Measurements from ENCODE around the gene KRT83.

The KRT83 gene

DNA sequence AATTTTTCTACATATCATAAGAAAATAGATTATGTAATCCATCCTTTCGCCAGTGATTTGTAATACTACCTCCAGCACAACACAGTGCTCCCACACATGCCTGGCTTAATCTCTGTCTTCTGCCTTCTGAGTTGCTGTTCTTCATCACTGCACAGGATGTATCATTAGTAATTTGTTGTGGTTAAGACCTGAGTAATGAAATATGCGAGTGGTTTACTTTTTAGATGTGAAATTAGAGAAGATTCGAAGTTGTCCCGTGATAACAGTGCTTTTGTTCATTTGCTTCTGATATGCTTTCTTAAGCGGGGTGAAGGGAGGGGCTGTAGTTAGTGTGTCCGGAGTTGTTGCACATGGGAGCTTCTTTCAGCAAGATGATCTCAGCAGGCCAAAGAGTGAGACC is 28.0 kb upstream of the KRT83 start:
- Histone ChIP-seq H3K9ac (ENCODE audit: low read length) (no peak overlapping the region), H3K27ac (ENCODE audit: low read depth, low read length, poor library complexity, severe bottlenecking) (no peak overlapping the region), H3F3A (ENCODE audit: insufficient read depth, low read length) (no peaks in the 10 kb centered on the region), H3K9me3 (ENCODE audit: low read length) (no peaks in the 10 kb centered on the region), H3K4me2 (ENCODE audit: low read length) (no peak overlapping the region), H4K20me1 (ENCODE audit: insufficient read depth, low read length) (no peaks in the 10 kb centered on the region), H3K27me3 (ENCODE audit: insufficient read depth, low read length) (no peaks in the 10 kb centered on the region), H3K79me2 (ENCODE audit: insufficient read depth, low read length) (no peaks in the 10 kb centered on the region), H3K9me2 (ENCODE audit: low read depth, low read length) (no peaks in the 10 kb centered on the region), H3K4me1 (ENCODE audit: insufficient read depth, low read length, severe bottlenecking) (no peaks in the 10 kb centered on the region), H3K4me3 (ENCODE audit: low read depth, low read length, poor library complexity, severe bottlenecking) (no peak overlapping the region), H2AFZ (ENCODE audit: low read length) (no peak overlapping the region), H3K36me3 (ENCODE audit: insufficient read depth, low read length) (no peaks in the 10 kb centered on the region)
- TF ChIP-seq, protein P1, sequence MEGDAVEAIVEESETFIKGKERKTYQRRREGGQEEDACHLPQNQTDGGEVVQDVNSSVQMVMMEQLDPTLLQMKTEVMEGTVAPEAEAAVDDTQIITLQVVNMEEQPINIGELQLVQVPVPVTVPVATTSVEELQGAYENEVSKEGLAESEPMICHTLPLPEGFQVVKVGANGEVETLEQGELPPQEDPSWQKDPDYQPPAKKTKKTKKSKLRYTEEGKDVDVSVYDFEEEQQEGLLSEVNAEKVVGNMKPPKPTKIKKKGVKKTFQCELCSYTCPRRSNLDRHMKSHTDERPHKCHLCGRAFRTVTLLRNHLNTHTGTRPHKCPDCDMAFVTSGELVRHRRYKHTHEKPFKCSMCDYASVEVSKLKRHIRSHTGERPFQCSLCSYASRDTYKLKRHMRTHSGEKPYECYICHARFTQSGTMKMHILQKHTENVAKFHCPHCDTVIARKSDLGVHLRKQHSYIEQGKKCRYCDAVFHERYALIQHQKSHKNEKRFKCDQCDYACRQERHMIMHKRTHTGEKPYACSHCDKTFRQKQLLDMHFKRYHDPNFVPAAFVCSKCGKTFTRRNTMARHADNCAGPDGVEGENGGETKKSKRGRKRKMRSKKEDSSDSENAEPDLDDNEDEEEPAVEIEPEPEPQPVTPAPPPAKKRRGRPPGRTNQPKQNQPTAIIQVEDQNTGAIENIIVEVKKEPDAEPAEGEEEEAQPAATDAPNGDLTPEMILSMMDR (IDR thresholded peaks at IDR 0.05; ENCODE audit: low read length), result no peak
- TF ChIP-seq EZH2 (IDR thresholded peaks at IDR 0.05; ENCODE audit: borderline replicate concordance, low read length), result no peak

DNA sequence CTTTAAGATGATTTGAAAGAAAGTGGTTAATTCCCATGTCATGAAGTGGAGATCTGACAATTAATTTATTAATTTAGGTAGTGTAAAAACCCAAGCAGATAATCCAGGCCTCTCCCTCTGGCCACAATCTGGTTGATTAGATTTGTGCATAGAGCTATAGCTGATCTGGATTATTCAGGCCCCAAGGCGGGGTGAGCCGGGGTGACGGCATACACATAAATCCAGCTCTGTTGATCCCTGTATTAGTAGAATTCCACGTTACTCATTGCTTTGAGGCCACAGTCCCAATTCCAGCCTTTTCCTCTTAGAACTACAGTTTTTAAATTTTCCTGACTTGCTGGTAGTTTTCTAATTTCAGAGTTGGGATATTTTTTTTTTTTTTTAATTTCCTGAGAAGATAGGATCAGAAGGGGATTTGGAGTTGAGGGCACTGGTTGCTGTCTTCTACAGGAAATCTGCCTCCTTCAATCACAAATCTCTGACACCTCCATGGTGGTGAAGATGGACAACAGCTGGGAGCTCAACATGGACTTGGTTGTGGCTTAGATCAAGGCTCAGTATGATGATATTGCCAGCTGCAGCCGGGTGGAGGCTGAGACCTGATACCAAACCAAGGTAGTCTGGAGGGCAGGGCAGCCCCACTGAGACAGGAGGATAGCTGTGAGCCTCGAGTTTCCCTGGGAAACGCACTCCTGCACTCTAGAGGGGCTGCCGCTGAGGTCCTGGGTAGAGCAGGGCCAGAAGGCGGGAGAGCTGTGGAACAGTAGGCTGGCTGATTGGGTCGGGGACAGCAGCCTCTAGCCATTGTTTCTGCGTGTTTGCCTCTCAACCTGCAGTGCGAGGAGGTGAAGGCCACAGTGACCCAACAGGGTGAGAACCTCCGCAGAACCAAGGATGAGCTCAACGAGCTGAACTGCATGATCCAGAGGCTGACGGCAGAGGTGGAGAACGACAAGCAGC is 26.6 kb upstream of the KRT83 start:
- Histone ChIP-seq H3K4me2 (ENCODE audit: low read length) (no peak overlapping the region), H3F3A (ENCODE audit: insufficient read depth, low read length) (no peaks in the 10 kb centered on the region), H3K27ac (ENCODE audit: low read depth, low read length, poor library complexity, severe bottlenecking) (no peak overlapping the region), H3K9ac (ENCODE audit: low read length) (no peak overlapping the region), H4K20me1 (ENCODE audit: insufficient read depth, low read length) (no peaks in the 10 kb centered on the region), H3K36me3 (ENCODE audit: insufficient read depth, low read length) (no peaks in the 10 kb centered on the region), H3K9me2 (ENCODE audit: low read depth, low read length) (no peaks in the 10 kb centered on the region), H3K27me3 (ENCODE audit: insufficient read depth, low read length) (peaks cover 3% of the 10 kb centered on the region; the same call in 1 of the 2 replicates), H3K9me3 (ENCODE audit: low read length) (no peaks in the 10 kb centered on the region), H3K79me2 (ENCODE audit: insufficient read depth, low read length) (no peaks in the 10 kb centered on the region), H3K4me3 (ENCODE audit: low read depth, low read length, poor library complexity, severe bottlenecking) (no peak overlapping the region), H3K4me1 (ENCODE audit: insufficient read depth, low read length, severe bottlenecking) (no peaks in the 10 kb centered on the region), H2AFZ (ENCODE audit: low read length) (no peak overlapping the region)
- no peak for TF ChIP-seq EZH2 (IDR thresholded peaks at IDR 0.05; ENCODE audit: borderline replicate concordance, low read length)
- TF ChIP-seq, protein P1 (IDR thresholded peaks at IDR 0.05; ENCODE audit: low read length), result no peak

DNA sequence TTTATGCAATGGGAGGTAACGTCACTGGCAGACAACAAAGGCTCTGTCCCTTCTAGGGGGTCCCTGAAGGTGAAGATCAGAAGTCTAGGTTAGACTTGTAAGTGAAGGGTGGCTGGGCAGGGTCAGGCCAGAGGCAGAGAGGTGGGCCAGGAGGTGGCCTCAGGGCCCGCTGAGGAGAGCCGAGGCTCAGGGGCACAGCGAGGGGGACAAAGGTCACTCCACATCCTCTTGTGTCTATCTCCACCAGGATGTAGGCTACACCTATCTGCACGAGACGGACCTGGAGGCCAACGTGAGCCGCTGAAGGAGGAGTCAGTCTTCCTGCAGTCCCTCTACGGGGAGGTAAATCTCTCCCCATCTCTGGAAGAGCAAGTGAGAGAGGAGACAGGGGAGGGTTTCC is 25.8 kb upstream of the KRT83 start:
- TF ChIP-seq, protein P1 (IDR thresholded peaks at IDR 0.05; ENCODE audit: low read length), result no peak
- no peak for TF ChIP-seq EZH2 (IDR thresholded peaks at IDR 0.05; ENCODE audit: borderline replicate concordance, low read length)

More for the DNA sequence above, 25.8 kb upstream of the KRT83 start:
- no peaks in the 10 kb centered on the region for H3K36me3 ChIP-seq (ENCODE audit: insufficient read depth, low read length)
- H3K79me2 ChIP-seq (ENCODE audit: insufficient read depth, low read length), result no peaks in the 10 kb centered on the region
- H3K9ac ChIP-seq (ENCODE audit: low read length), result no peak overlapping the region
- no peak overlapping the region for H3K4me3 ChIP-seq (ENCODE audit: low read depth, low read length, poor library complexity, severe bottlenecking)
- H3K9me2 ChIP-seq (ENCODE audit: low read depth, low read length), result no peaks in the 10 kb centered on the region
- no peak overlapping the region for H3K4me2 ChIP-seq (ENCODE audit: low read length)
- H2AFZ ChIP-seq (ENCODE audit: low read length), result no peak overlapping the region
- no peaks in the 10 kb centered on the region for H4K20me1 ChIP-seq (ENCODE audit: insufficient read depth, low read length)
- peaks cover 11% of the 10 kb centered on the region; the same call in 1 of the 2 replicates for H3K27me3 ChIP-seq (ENCODE audit: insufficient read depth, low read length)
- H3K27ac ChIP-seq (ENCODE audit: low read depth, low read length, poor library complexity, severe bottlenecking), result no peak overlapping the region
- no peaks in the 10 kb centered on the region for H3K4me1 ChIP-seq (ENCODE audit: insufficient read depth, low read length, severe bottlenecking)
- no peaks in the 10 kb centered on the region for H3F3A ChIP-seq (ENCODE audit: insufficient read depth, low read length)
- H3K9me3 ChIP-seq (ENCODE audit: low read length), result no peaks in the 10 kb centered on the region
